ENCODE data around the gene SLC35E2B.
"Not testable (repeated sequence)": the region's sequence is repeated elsewhere in the genome, so short reads cannot be mapped to it uniquely, and the experiment has no call there.

SLC35E2B gene

DNA sequence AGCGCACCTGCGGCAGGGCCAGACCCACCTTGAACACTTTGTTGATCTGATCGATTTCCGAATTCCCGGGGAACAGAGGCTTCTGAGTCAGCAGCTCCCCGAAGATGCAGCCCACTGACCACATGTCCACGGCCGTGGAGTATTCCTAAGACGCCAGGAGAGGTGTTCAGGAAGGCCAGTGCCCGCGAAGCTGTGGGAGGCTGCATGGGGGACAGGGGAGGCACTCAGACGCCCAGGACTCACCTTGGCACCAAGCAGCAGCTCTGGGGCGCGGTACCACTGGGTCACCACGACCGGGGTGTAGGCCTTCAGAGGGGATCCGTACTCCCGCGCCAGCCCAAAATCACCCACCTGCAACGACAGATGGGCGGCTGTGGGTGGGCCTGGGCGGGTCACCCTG lies 11.2 kb upstream of the SLC35E2B start:
- no peak for DNase-seq (ENCODE audit: low read depth in 2 of 2)

DNA sequence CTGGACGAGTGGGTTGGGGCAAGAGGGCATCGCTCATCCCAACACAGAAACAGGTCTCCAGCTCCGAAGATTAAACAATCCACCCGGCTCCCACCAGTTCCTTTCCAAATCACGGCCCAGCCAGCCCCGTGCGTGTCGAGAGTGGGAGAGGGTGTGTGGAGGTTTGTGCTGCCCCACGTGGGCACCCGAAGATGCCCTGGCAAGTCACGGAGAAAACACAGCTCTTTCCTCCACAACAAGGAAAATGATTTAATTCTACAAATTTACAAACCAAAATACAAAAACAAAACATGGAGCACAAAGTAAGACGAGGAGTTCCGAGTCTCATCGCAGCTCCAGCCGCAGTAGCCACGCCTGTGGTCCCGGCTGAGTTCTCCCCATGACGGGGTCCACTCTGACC lies 9.9 kb upstream of the SLC35E2B start:
- DNase-seq (ENCODE audit: low read depth in 2 of 2): not testable (repeated sequence)

DNA sequence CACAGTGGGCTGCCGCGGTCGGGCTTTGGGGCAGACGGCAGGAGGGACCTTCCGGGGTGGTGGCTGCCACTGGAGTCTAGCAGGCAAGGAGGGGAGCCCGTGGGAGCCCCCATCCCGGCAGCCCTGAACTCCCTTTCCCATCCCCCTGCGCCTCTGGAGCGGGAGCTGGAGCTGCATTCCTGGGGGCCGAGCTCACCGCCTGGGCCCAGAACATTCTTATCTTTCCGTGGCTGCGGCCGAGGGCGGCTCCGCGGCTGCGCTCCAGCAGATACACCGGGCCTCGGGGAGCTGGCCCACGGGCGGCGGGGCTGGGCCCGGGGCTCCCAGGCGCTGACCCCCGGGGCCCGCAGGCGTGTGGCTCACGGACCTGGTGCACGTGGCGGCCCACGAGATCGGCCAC lies 8.0 kb upstream of the SLC35E2B start:
- not testable (repeated sequence) for DNase-seq (ENCODE audit: low read depth in 2 of 2)

DNA sequence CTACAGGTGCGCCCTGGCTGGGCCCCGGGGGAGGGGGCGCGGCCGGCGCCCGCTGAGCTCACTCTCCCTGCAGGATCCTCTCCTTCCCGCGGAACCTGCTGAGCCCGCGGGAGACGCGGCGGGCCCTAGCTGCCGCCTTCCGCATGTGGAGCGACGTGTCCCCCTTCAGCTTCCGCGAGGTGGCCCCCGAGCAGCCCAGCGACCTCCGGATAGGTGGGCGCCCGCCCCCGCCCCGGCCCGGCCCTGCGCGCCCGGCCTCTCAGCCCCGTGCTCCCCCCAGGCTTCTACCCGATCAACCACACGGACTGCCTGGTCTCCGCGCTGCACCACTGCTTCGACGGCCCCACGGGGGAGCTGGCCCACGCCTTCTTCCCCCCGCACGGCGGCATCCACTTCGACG lies 7.5 kb upstream of the SLC35E2B start:
- DNase-seq (ENCODE audit: low read depth in 2 of 2): not testable (repeated sequence)

DNA sequence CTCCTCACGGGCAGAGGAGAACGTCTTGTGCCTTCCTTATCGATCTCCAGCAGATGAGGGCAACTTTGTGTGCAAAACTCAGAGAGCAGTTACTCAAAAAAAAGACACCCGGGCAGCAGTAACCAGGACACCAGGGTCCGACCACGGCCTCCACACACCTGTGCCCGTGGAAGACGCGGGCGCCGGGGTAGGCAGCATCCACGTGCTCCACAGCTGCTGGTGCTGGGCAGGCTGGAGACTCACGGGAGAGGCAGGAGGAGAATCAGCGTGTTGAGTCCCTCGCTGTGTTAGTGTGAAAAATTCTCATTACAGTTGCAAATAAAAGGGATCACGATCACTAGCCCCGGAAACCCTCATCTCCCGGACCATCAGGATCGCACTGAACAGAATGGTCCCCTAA lies 6.5 kb upstream of the SLC35E2B start:
- not testable (repeated sequence) for DNase-seq (ENCODE audit: low read depth in 2 of 2)

DNA sequence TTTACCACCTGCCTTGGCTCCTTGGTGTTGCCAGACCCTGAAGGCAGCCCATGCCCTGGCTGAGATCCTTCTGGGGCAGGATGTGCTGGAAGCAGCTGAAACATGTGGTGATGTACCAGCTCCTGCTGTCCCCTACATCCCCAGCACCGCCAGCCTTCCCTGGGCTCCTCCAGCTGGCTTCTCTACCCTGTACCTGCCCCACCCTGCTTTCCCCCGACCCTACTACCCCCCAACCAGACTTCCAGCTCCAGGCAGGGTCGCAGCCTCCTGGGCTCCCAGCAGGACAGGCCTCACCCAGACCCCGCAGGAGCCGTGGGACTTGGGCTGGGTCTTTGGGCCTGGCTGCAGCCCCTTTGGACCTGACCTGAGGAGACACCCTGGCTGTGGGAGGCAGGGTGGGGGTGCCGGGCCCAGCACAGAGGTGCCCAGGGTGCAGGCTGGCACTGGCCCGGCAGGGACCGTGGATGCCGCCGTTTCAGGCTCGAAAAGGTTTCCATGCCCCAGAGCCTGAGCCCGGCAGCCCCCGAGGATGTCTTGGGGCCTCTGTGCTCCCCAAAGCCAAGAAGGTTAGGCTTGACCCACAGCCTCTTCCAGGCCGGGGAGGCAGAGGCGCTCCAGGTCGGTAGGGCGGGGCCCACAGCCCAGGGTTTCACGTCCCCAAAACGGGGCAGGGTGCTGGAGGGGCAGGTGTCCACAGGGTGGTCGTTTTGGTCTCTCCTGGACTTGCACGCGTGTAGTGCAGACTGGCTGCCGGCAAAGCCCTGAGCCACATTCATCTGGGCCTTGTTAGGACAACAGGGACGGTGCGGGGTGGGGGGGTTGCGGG lies 5.0 kb upstream of the SLC35E2B start:
- DNase-seq (ENCODE audit: low read depth in 2 of 2): not testable (repeated sequence)

DNA sequence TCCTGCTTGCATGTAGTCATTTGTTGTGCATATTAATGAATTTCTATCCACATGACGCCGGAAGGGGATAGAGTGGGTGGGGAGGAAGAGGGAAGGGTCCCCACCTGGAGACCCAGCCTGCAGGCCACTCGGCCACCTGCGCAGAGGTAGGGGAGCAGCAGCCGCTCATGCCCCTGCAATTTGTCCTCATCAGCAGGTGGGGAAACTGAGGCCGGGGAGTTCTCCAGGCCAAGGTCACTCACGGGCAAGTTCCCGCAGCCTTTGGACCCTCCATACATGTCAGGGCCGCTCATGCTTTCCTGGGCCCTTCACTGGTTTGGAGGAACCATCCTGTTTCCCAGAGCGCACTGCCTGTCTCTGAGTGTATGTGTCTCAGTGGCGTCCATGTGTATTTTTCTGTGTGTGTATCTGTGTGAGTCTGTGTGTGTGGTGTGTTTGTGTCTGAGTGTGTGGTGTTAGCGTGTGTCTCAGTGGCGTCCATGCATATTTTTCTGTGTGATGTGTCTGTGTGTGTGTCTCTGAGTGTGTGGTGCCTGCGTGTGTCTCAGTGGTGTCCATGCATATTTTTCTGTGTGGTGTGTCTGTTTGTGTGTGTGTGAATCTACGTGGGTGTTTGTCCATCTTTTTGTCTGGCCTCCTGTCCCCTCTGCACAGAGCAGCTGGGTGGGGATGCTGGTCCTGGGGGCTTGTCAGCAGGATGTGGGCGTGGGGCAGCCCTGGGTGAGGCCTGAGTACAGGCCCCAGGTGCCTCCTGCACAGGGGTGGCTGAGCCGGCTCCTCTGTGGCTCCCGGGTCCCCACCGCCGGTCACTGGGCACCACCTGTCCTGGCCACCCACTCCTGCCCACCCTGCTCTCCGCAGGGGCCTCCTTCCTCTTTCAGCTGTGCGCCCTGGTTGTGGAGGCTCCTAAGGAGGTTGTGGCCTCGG lies 4.1 kb upstream of the SLC35E2B start:
- DNase-seq (ENCODE audit: low read depth in 2 of 2): not testable (repeated sequence)

DNA sequence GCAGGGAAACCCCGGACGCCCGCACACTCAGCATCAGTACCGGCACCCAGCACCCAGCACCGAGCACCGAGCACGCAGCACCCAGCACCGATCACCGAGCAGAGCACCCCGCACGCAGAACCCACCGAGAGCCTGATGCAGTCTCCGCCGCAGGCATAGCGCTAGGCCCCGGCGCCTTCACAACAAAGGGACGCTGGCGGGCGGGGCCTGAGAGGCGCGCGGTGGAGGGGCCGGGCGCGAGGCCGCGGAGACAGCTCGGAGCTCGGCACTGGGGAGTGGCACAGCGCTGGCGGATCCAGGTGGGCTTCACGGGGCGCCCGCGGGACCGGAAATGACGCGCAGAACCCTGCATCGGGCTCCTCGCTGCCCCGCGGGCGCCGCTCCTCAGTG lies 276 bp downstream of the SLC35E2B start:
- peak; percentile 9 to 12 for DNase-seq (ENCODE audit: low read depth in 2 of 2)

DNA sequence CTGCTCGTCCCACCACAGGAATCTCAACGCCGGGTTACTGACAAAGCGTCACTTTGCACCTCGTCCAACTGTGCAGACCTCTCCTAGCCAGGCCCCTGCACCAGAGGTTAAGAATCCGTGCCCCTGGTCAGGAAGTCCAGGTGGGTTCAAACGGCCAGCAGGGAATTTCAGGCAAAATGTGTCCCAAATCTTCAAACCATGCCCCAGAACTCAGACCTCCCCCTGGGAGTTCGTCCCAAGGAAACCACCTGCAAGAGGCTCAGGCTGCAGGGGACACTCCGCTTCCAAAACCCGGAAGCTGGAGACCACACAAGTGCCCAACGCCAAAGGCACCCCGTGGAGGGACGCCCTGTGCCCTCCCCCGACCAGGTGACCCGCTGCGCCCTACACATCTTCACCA lies 1.2 kb downstream of the SLC35E2B start:
- not testable (repeated sequence) for DNase-seq (ENCODE audit: low read depth in 2 of 2)

DNA sequence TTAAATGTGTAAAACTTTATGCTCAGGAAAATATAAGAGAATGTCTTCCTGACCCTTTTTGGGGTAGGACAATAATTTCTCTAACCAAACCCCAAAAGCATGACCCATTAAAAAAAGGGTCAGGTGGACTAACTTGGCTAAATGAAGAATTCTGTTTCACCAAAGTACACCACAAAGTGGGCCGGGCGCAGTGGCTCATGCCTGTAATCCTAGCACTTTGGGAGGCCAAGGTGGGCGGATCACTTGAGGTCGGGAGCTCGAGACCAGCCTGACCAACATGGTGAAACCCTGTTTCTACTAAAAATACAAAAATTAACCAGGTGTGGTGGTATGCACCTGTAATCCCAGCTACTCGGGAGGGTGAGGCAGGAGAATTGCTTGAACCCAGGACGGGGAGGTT lies 3.1 kb downstream of the SLC35E2B start:
- DNase-seq (ENCODE audit: low read depth in 2 of 2): not testable (repeated sequence)

DNA sequence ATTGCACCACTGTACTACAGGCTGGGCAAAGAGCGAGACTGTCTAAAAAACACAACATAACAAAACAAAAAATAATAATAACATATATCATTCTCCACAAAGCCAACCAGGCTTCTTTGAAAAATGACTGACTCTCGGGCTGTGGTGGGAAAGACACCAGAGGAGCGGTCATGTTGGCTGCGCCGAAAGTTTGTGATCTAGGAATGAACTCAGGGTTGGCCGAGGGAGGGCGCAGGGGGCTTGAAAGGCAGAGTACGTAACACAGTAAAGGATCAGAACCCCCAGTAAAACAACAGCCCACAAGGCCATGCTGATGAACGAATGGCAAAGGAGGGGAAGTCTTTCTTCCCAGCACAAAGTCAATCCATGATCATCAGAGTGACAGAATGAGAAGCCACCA lies 4.7 kb downstream of the SLC35E2B start:
- DNase-seq (ENCODE audit: low read depth in 2 of 2): no peak

DNA sequence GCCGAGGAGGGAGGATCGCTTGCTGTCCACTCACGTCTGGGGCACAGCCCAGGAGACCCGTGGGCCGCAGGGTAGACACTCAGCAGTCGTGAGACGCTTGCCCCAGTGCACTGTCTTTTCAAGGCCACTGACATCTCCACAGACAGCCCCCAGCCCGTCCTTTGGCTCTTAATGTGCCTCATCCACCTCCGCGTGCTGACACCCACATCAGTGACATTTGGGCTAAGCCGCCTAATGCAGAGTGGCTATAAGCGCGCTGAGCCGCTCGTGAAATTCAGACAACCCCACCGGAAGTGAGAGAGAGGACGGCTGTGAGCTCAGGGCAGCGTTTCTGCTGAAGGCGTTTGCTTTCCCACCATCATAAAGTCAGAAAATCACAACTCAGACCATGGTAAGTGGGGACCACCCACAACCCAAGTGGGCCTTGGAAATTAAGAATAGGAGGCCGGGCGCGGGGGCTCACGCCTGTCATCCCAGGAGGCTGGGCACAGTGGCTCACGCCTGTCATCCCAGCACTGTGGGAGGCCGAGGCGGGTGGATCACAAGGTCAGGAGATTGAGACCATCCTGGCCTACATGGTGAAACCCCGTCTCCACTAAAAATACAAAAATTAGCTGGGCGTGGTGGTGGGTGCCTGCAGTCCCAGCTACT lies 8.4 kb downstream of the SLC35E2B start:
- no peak for DNase-seq (ENCODE audit: low read depth in 2 of 2)

DNA sequence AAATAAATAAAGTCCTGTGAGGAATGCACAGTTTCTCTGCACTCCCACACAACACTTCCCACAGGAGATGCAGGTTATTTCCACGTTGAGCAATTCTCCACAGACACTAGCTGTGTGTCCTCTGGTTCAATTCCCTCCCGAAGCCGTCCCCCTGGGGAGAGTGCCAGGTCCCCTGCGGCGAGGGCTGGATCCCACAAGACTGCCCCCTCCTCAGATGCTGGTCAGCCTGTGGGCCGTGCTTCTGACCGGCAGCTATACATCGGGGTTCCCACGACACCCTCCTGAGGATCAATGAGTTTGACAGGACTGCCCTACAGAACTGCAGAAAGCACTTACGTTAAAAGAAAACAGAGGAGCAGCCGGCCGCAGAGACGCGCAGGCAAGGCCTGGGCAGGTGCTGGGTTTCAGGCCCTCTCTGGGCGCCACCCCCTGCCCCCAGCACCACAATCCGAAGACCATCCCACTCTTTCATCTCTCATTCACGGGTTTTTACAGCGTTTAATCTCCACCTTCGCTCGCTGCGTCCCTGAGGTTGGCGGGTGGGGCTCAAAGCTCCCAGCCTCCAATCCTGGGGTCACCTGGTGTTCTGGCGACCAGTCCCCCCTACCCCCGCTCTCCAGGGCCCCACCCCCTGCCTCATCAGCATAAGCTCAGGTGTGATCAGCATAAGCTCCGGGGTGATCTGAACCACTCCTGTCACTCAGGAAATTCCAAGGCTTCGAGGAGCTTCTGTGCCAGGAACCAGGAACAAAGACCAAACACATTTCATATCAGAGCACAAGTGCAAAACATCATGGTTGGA lies 9.3 kb downstream of the SLC35E2B start:
- no peak for DNase-seq (ENCODE audit: low read depth in 2 of 2)

DNA sequence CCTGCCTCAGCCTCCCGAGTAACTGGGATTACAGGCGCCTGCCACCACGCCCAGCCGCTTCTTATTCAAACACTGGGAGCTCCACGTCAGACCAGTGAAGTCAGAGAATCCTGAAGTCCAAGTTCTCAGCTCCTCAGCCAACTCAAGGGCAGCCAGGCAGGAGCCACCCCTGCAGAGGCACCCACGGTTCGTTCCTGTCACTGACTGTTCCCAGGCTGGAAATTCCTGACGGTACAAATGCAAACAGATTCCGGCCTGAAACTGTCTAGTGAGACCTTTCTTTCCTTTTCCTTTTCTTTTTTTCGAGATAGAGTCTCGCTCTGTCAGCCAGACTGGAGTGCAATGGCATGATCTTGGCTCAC lies 11.7 kb downstream of the SLC35E2B start:
- DNase-seq (ENCODE audit: low read depth in 2 of 2): no peak

DNA sequence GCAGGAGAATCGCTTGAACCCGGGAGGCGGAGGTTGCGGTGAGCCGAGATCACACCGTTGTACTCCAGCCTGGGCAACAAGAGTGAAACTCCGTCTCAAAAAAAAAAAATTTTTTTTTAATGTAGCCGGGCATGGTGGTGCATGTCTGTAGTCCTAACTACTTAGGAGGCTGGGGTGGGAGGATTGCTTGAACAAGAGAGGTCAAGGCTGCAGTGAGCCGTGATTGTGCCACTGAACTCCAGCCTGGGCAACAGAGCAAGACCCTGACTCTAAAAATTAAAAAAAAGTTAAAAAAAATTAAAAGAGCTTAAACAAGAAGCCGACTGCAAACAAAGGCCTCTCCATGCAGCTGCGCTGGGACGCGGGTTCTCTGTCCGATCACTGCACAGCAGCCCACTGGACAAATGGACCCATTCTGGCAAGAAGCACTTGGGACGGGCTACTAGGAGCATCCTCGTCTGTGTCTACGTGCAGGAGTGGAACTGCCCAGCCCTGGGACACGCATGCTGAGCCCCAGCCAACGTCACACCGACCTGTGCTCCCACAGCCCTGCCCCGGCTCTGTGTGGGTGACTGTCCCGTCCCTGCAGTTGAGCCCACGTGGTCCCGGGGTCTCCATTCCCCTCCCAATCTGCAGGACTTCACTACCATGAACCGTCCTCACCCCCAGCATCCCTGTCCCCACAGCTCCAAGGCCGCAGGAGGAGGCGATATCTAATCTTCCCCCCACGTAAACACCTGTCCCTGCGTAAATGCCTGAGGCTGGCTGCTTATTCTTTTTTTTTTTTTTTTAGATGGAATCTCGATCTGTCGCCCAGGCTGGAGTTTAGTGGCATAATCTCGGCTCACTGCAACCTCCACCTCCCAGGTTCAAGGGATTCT lies 12.3 kb downstream of the SLC35E2B start:
- no peak for DNase-seq (ENCODE audit: low read depth in 2 of 2)

DNA sequence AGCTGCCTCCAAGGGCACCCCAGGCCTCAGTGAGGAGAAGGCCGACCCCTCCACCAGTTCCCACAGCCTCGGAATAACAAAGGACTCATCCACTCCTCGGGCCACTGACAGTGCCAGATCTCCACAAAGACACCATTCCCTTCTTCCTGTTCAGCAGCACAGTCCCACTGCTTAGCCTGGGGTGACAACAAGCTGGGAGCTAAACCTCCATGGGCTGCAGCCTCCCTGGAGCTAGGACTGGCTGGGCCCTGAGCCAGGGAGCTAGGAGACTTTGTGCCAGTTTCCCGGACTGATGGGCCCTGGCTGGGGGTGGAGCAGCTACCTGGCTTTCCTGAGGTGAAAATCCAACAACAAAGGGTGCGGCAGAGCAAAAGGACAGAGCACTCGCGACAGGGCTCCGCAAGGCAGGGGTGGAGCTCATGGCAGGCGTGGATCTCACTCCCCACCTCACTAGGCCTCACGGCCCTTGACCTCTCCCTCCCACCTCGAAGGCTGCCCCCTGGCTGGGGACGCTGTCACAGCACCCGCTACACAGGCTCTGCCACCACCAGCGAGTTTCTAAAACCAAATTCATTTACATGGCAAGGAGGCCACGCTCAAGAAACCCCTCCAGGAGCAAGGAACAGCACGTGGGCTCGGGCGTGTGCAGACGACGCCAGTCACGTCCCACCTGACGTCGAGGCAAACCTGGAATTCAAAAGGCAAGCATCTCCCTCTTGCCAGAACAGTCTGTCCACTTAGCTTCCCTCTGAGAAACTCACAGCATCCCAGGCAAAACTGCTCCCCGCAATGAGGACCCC lies 13.8 kb downstream of the SLC35E2B start:
- DNase-seq (ENCODE audit: low read depth in 2 of 2): no peak

DNA sequence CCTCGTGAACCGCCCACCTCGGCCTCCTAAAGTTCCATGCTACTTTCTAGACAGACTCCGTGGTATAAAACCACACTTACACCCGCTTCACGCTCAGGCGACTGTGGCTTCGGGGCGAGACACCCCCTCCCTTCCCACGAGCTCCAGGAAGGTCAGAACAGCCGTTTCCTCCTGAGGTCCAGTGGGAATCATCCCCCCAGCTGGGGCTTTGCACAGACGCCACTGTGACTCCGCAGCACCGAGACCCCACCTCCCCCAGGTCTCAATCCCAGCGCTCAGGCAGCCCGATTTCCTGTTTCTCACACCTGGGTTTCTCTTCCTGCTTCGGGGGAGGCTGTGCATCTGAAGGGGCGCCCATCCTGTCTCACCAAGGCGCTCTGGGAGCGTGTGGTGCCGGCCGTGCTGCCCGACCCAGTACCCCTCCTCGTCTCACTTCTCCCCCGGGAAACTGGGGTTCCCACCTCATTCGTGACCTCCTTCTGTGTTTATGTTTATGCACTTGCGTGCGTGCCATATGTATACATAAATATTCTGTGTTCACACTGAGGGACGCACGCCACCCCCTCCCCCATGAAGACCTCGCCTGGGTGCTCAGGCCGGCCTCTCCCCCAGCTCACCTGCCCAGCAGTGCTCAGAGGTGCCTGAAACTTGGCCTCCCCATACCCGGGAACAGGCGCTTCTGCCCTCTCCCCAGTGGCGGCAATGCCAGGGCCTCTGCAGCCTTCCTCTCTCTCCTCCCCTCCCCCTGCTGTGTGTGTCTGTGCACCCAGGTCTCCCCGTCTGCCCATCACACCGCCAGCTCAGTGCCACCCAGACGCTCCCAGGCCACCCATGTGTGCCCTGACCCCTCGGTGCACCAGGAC lies 14.6 kb downstream of the SLC35E2B start:
- no peak for DNase-seq (ENCODE audit: low read depth in 2 of 2)

DNA sequence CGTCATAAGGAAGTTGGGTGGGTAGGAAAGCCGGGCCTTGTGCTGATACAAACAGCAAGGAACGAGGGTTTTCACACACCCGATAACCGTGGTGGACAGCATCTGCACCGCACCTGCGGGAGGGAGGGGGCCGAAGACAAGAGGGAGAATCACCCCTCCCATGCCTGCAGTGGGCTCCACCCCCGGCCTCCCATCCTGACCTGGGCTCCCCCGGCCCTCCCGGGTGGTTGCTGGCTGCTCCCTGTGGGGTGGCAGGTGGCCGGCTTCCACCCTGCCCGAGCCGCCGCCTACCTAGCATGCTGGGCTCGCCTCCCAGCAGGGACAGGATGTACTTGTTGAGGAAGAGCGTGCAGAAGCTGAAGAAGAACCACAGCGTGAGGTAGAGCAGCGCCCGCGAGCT lies 16.5 kb downstream of the SLC35E2B start:
- DNase-seq (ENCODE audit: low read depth in 2 of 2): not testable (repeated sequence)

DNA sequence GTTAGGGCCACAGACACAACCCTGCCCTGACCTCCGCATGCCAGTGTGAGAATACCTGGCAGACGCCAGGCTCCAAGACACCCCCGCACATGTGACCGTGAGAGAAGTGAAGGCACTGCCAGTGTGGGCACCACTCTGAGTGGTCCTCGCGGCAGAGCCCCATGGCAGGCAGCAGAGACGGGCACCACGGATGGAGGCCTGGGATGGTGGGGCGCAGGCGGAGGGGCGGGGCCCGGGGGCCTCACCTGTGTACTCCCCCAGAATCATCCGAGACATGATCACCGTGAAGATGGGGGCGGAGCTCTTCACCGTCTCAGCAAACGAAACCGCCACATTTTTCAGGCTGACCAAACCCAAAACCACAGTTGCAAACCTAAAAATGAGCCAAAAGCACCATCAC lies 17.4 kb downstream of the SLC35E2B start:
- not testable (repeated sequence) for DNase-seq (ENCODE audit: low read depth in 2 of 2)
